Measurements from ENCODE around the gene SLC49A4. TPM values are rescaled to one million over a fixed set of nuclear protein-coding genes. Genes with fewer than 3 reads are reported as not detected.

SLC49A4 gene
- total and polyA plus RNA-seq, 3 donors from 2014 or later, result 12.4 to 23.7 (median 17.7) TPM

DNA sequence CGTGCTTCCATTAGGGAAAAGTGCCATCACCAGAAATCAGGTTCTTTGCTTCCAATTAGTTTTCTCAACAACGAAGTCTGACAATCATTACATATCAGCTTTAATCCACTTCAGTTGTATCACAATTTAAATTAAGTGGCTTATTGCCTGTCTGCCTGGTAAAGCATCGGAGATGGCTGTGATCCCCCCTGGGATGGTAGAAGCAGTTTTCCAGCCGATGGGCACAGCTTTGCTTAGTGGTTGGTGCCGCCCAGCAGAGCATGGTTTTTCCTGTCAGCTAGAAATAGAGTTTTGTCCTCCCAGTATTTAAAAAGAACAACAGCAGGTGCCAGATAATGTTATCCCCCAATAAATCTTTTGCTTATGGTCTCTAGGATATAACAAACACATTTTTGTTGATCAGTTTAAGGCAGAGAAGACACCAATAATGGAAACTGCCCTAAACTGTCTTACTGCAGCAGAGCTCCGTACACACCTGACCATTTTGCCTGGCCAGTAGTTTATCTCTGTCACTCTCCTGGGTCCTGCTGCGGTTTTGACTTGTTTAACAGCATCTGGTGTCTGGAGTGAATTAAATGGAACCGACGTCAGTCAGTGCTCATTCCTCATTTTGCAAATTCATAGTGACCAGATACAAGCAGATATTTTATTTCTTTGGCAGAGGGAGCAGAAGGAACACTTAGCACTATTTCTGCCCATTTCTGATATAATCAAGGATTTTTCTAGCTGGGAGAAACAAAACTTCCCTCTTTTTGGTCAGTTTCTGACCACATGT lies 79.1 kb downstream of the SLC49A4 start:
- no peaks in the 10 kb centered on the region for H3K36me3 ChIP-seq (ENCODE audit: low read depth, missing control alignments)
- no peak overlapping the region for H3K27ac ChIP-seq
- no peaks in the 10 kb centered on the region for H3K27me3 ChIP-seq
- TF ChIP-seq CTCF (IDR thresholded peaks at IDR 0.05) (no peak), POLR2A (IDR thresholded peaks at IDR 0.05) (no peak)
- H3K9me3 ChIP-seq, result no peaks in the 10 kb centered on the region
- intact Hi-C loops (cut with DNase I; ENCODE audit: low total_unique reads), result no loop called here
- 86 to 87% methylated on average over 9 of the region's 9 CpGs for WGBS, 2 donors
- H3K4me3 ChIP-seq, result no peak overlapping the region
- H3K4me1 ChIP-seq, result no peaks in the 10 kb centered on the region
- no peak for DNase-seq

- intact Hi-C loops (cut with DNase I; ENCODE audit: low total_unique reads), result no loop called here
- Histone ChIP-seq H3K36me3 (ENCODE audit: low read depth, missing control alignments) (no peaks in the 10 kb centered on the region), H3K4me1 (no peaks in the 10 kb centered on the region), H3K9me3 (no peaks in the 10 kb centered on the region), H3K4me3 (no peak overlapping the region), H3K27me3 (no peaks in the 10 kb centered on the region), H3K27ac (no peak overlapping the region)
- no peak for TF ChIP-seq CTCF (IDR thresholded peaks at IDR 0.05)
- TF ChIP-seq POLR2A (IDR thresholded peaks at IDR 0.05), result no peak
- no peak for DNase-seq
These were observed 80.8 kb downstream of the SLC49A4 start for GRCh38 chr3:122875547-122876127.

DNA sequence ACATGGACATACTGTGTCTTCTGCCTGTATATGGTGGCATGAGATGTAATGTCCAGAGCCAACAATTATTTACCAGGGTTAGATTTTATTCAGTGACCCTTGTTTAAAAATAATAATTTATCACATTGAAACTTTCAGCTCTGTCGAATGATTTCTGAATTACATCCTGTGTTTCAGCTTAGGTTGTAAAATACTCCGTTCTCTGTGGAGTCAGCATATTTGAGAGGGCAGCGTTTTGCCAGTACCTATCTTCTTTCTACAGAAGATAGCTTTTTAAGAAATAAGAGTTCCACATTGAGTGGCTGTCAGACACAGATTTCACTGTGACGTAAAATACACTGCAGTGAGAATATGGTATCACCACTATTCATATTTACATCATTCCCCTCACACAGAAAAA lies 85.3 kb downstream of the SLC49A4 start:
- Histone ChIP-seq H3K4me3 (no peak overlapping the region), H3K9me3 (no peaks in the 10 kb centered on the region), H3K36me3 (ENCODE audit: low read depth, missing control alignments) (no peaks in the 10 kb centered on the region), H3K4me1 (no peaks in the 10 kb centered on the region), H3K27me3 (no peaks in the 10 kb centered on the region), H3K27ac (no peak overlapping the region)
- intact Hi-C loops (cut with DNase I; ENCODE audit: low total_unique reads), result no loop called here
- 91 to 94% methylated on average over 4 of the region's 4 CpGs for WGBS, 2 donors
- DNase-seq, result no peak
- TF ChIP-seq CTCF (IDR thresholded peaks at IDR 0.05), result no peak
- TF ChIP-seq POLR2A (IDR thresholded peaks at IDR 0.05), result no peak

DNA sequence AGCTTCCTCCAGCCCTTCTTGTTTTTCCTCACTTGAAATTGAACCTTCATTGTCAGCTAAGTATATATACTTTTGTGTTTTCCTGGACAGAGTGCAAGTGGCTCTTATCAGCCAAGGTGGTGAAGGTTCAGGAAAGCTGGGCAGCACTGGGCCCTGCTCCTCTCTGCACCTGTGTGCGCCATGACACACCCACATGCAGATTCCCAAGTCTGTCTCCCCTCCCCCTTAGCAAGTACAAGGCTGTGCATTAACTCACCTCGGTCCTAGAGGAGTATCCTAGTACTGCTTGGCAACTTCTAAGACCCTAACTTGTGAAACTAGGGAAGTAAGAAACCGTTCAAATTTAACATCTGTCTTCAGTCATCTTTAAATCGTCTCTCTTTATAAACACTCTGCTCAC lies 85.8 kb downstream of the SLC49A4 start:
- Histone ChIP-seq H3K4me3 (no peak overlapping the region), H3K27ac (no peak overlapping the region), H3K27me3 (no peaks in the 10 kb centered on the region), H3K36me3 (ENCODE audit: low read depth, missing control alignments) (no peaks in the 10 kb centered on the region), H3K9me3 (no peaks in the 10 kb centered on the region), H3K4me1 (no peaks in the 10 kb centered on the region)
- 63 to 79% methylated on average over 4 of the region's 4 CpGs for WGBS, 2 donors
- intact Hi-C loops (cut with DNase I; ENCODE audit: low total_unique reads), result no loop called here
- no peak for TF ChIP-seq CTCF (IDR thresholded peaks at IDR 0.05)
- no peak for TF ChIP-seq POLR2A (IDR thresholded peaks at IDR 0.05)
- DNase-seq, result no peak

Measured in testis (tissue), 3 donors.